HepG2 (cell line): Measurements from ENCODE around the gene BCL2A1. TPM values are rescaled to one million over a fixed set of nuclear protein-coding genes. Genes with fewer than 3 reads are reported as not detected.

Experiments used
- ATAC-seq: fragments of 200-7000 bp; cut with Tn5 transposase; 3 replicates; pipeline ENCODE4 v1.9.1; 2020; ENCODE audit warnings: mild to moderate bottlenecking, moderate library complexity
- BruUV-seq: library from RNA; stranded (reverse); fragments of 400-500 nt; replicated peaks from 2 replicates; lab custom pipeline; 2021; lab: Mats Ljungman, UMichigan
- CTCF ChIA-PET: fragments of 300-600 bp; formaldehyde crosslinking; extraction: SDS; loops from one replicate; lab custom pipeline; 2021; ENCODE audit warnings: low total read pairs, inconsistent platforms, low intra/inter-chr PET ratio; lab: Yijun Ruan, JAX
- POLR2A ChIA-PET: fragments of 350-600 bp; sonication (Branson Sonifier 250); formaldehyde crosslinking; loops from one replicate; lab custom pipeline; 2020; ENCODE audit warnings: antibody characterized with exemption, inconsistent platforms; lab: Yijun Ruan, JAX
- DNase-seq: peaks from one replicate; pipeline ENCODE4 v3.0.0-alpha.2; 2015; ENCODE audit warnings: low spot score
- FAIRE-seq: peaks from 3 replicates; lab custom pipeline; 2011; peaks lifted over from hg19 to GRCh38; lab: Jason Lieb, UNC
- H2AFZ ChIP-seq: one replicate; pipeline ENCODE4 v1.6.1; 2011; ENCODE audit warnings: low read length, inconsistent platforms
- H3K27ac ChIP-seq: fragments of 300-600 bp; 3 replicates; pipeline ENCODE4 v1.8.0; 2011; ENCODE audit warnings: mixed run types, mild to moderate bottlenecking, mixed read lengths, low read length, inconsistent platforms; ENCODE audit not compliant: insufficient read depth; ENCODE audit errors: extremely low read length
- H3K27me3 ChIP-seq, 2 experiments: fragments of 200-600 bp in 1 of 2; 2 replicates in 1 of 2; 3 replicates in 1 of 2; pipeline versions ENCODE4 v1.6.0 to v1.8.0; 2011; ENCODE audit warnings: low read length in 2 of 2, mild to moderate bottlenecking in 2 of 2, moderate library complexity in 2 of 2, inconsistent platforms in 1 of 2; ENCODE audit not compliant: insufficient read depth in 2 of 2, control insufficient read depth in 1 of 2
- H3K36me3 ChIP-seq, 2 experiments: fragments of 200-600 bp in 1 of 2; replicated peaks in 1 of 2; 2 replicates in 1 of 2; 3 replicates in 1 of 2; pipeline versions ENCODE4 v1.5.1 to v1.8.0; 2011; ENCODE audit warnings: low read length in 2 of 2, inconsistent platforms in 1 of 2; ENCODE audit not compliant: insufficient read depth in 2 of 2, control insufficient read depth in 1 of 2
- H3K4me1 ChIP-seq: 2 replicates; pipeline ENCODE4 v1.5.1; 2012; ENCODE audit warnings: low read length, inconsistent platforms; ENCODE audit not compliant: insufficient read depth
- H3K4me2 ChIP-seq: 2 replicates; pipeline ENCODE4 v1.6.0; 2011; ENCODE audit warnings: low read depth, low read length, inconsistent platforms
- H3K4me3 ChIP-seq, 3 experiments: fragments of 200-600 bp in 1 of 3; sonication (generic), shearing (Covaris generic) in 1 of 3; replicated peaks in 1 of 3; 2 replicates each; pipeline ENCODE4 v1.5.1; 2011 to 2016; ENCODE audit warnings: low read length in 3 of 3, inconsistent platforms in 2 of 3, low read depth in 2 of 3, mild to moderate bottlenecking in 2 of 3, control low read depth in 1 of 3, mixed read lengths in 1 of 3; ENCODE audit not compliant: insufficient read depth in 1 of 3
- H3K79me2 ChIP-seq: one replicate; pipeline ENCODE4 v1.6.1; 2011; ENCODE audit warnings: low read length, inconsistent platforms; ENCODE audit not compliant: insufficient read depth
- H3K9ac ChIP-seq: 2 replicates; pipeline ENCODE4 v1.6.0; 2011; ENCODE audit warnings: mild to moderate bottlenecking, low read depth, low read length, inconsistent platforms; ENCODE audit not compliant: insufficient read depth
- H3K9me3 ChIP-seq: 2 replicates; pipeline ENCODE4 v1.5.1; 2012; ENCODE audit warnings: mild to moderate bottlenecking, low read length
- H4K20me1 ChIP-seq: 2 replicates; pipeline ENCODE4 v1.6.0; 2011; ENCODE audit warnings: inconsistent platforms, mild to moderate bottlenecking, low read length, moderate library complexity; ENCODE audit not compliant: insufficient read depth
- CHCHD3 ChIP-seq: sonication (generic); formaldehyde crosslinking; IDR thresholded peaks from 2 replicates; pipeline ENCODE4 v1.8.0; 2022; ENCODE audit warnings: mild to moderate bottlenecking, missing genetic modification reagents, moderate library complexity
- HDAC6 ChIP-seq: fragments of 200-600 bp; sonication (generic); IDR thresholded peaks from 2 replicates; pipeline ENCODE4 v1.7.0; 2017; ENCODE audit warnings: mild to moderate bottlenecking, antibody characterized with exemption, low read length, low read depth
- JUND ChIP-seq: sonication (generic); formaldehyde crosslinking; IDR thresholded peaks from 2 replicates; pipeline ENCODE4 v1.8.0; 2022; ENCODE audit warnings: mild to moderate bottlenecking, missing genetic modification reagents
- SMAD3 ChIP-seq: sonication (generic); formaldehyde crosslinking; IDR thresholded peaks from 2 replicates; pipeline ENCODE4 v1.4.0; 2020; ENCODE audit warnings: missing genetic modification reagents
- THAP11 ChIP-seq: IDR thresholded peaks from 2 replicates; pipeline ENCODE4 v1.6.1; 2016; ENCODE audit warnings: missing biosample characterization, missing genetic modification reagents
- XRCC5 ChIP-seq: fragments of 200-400 bp; formaldehyde crosslinking; optimal IDR thresholded peaks from 2 replicates; pipeline ENCODE3; 2017; ENCODE audit warnings: mild to moderate bottlenecking, low read length
- ZBTB26 ChIP-seq: IDR thresholded peaks from 2 replicates; pipeline ENCODE4 v1.6.1; 2016; ENCODE audit warnings: missing compliant biosample characterization, missing genetic modification reagents, borderline replicate concordance
- ZNF382 ChIP-seq: sonication (generic); formaldehyde crosslinking; IDR thresholded peaks from 2 replicates; pipeline ENCODE4 v1.5.0; 2020; ENCODE audit warnings: missing genetic modification reagents, mild to moderate bottlenecking, borderline replicate concordance
- WGBS: methylation state at CpG from one replicate; pipeline ENCODE4 v1.1.6; 2017; ENCODE audit warnings: low lambda C conversion rate; 5-methylcytosine and 5-hydroxymethylcytosine counted together
- in situ Hi-C: cut with HindIII; loops from 2 replicates; pipeline ENCODE4 v1.10.0; 2017; ENCODE audit warnings: low pct_unique_long_range_greater_than_20kb; ENCODE audit not compliant: extremely low pct_ligation_motif_present
- intact Hi-C: fragments of 100-400 bp; cut with micrococcal nuclease; formaldehyde crosslinking; loops from one replicate; pipeline ENCODE4 v1.10.0; 2022; ENCODE audit not compliant: unreplicated experiment
- polyA plus RNA-seq, 8 experiments: library from polyadenylated mRNA; depleted of rRNA in 3 of 8; stranded (reverse) in 7 of 8; unstranded in 1 of 8; fragments of >200 nt; fragmentation: Illumina TruSeq in 4 of 8; extraction: Trizol in 4 of 8; gene quantifications; 2 replicates each; pipeline versions ENCODE4 v1.2.1 to v1.2.3, GENCODE V29; 2011 to 2016; ENCODE audit warnings: low read depth in 4 of 8, missing spikeins in 1 of 8, mixed read lengths in 1 of 8; ENCODE audit not compliant: insufficient read depth in 1 of 8
- total RNA-seq, 5 experiments: library from RNA; depleted of rRNA; stranded (reverse); fragments of >200 nt; fragmentation: Illumina TruSeq; extraction: Trizol; gene quantifications; 2 replicates each; pipeline ENCODE4 v1.2.3, GENCODE V29; 2016; ENCODE audit warnings: low read depth in 1 of 5

Gene BCL2A1
- total and polyA plus RNA-seq, 2 of the 13 experiments (the other 11 are each of a cell fraction or from before 2014, with no cell fraction given) = 0.08 to 0.31 TPM

DNA sequence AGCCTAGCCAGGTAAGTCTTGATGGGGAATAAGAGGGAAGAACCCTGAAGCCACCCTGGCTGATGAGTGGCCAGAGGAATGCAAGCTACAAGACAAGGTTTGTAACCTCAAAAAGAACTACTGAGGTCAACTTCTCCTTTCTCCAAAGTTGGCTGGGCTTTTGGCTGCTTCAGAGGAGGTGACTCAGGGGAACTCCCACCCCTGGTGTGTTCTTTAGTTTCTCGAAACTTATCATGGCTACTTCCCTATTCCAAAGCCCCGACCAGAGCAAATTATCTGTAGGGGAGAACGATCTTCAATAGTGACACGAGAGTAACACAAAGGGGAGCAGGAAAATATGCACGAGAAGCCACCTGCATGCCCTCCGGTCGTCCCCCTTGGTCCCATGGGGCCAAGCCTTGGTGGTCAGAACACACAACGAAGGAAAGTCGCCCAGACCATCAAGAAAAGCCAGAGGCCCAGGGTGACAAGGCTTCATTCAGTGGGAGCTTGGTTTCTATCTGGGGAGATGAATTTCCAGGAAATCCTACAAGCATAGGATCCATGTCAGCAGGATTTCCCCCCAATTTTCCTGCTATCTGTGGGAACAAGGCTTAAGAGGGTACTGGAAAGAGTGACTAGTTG is 6.5 kb upstream of the BCL2A1 start:
- H3K27me3 ChIP-seq = no peaks in the 10 kb centered on the region
- H3K36me3 ChIP-seq = no peaks in the 10 kb centered on the region
- H4K20me1 ChIP-seq = no peaks in the 10 kb centered on the region
- H3K27ac ChIP-seq = peak overlapping the region; percentile 87
- ChIA-PET POLR2A (interaction anchor here (1.0 to 3.0 kb wide), 5 partner anchors 10 to 91 kb away, joined by 3 to 40 read pairs (median 4); no protein-coding TSS in a partner anchor), CTCF (no interaction called here)
- H3K9ac ChIP-seq = peak overlapping the region; percentile 56; the same call in 1 of the 2 replicates
- in situ Hi-C loops (no loop called here), intact Hi-C loops (loop anchor here (5.0 kb wide), 1 partner anchor 55 kb away; no protein-coding TSS in a partner anchor)
- H3K4me1 ChIP-seq = peaks cover 82% of the 10 kb centered on the region
- BruUV-seq = no TSS peak
- TF ChIP-seq ZBTB26 (no peak), THAP11 (CRISPR knock-in tag) (no peak), HDAC6 (no peak), SMAD3 (CRISPR knock-in tag) (no peak), ZNF382 (no peak), XRCC5 (no peak), JUND (CRISPR knock-in tag) (no peak), CHCHD3 (CRISPR knock-in tag) (no peak)
- ATAC-seq (no peak), FAIRE-seq (no peak), DNase-seq (no peak)
- H3K9me3 ChIP-seq = no peaks in the 10 kb centered on the region
- H3K4me2 ChIP-seq = no peak overlapping the region; the same call in 1 of the 2 replicates
- WGBS = over 99% methylated on average over 9 of the region's 9 CpGs
- no peak overlapping the region for H3K4me3 ChIP-seq
- no peaks in the 10 kb centered on the region for H3K79me2 ChIP-seq
- no peak overlapping the region for H2AFZ ChIP-seq
